Ascending aorta (tissue), 2 donors: ENCODE data around the gene ADGRA1. TPM values are rescaled to one million over a fixed set of nuclear protein-coding genes. Genes with fewer than 3 reads are reported as not detected.

Experiments
- DNase-seq, 2 donors: peaks; one replicate each; pipeline ENCODE4 v3.0.0-alpha.2; 2019; ENCODE audit warnings: low spot score in 2 of 2
- H3K27ac ChIP-seq, 2 donors: fragments of 200-600 bp; sonication (generic); one replicate each; pipeline ENCODE4 v1.5.1; 2016 to 2017; ENCODE audit warnings: mild to moderate bottlenecking in 1 of 2
- H3K27me3 ChIP-seq: fragments of 200-600 bp; sonication (generic); one replicate; pipeline ENCODE4 v1.5.1; 2017
- H3K36me3 ChIP-seq, 2 donors: fragments of 200-600 bp; sonication (generic); one replicate each; pipeline ENCODE4 v1.5.1; 2016
- H3K4me1 ChIP-seq, 2 donors: fragments of 200-600 bp; sonication (generic); one replicate each; pipeline ENCODE4 v1.5.1; 2016 to 2017; ENCODE audit warnings: mild to moderate bottlenecking in 1 of 2
- H3K4me3 ChIP-seq, 2 donors: fragments of 200-600 bp; sonication (generic); one replicate each; pipeline ENCODE4 v1.5.1; 2016 to 2017; ENCODE audit warnings: mild to moderate bottlenecking in 1 of 2
- H3K9me3 ChIP-seq, 2 donors: fragments of 200-600 bp; sonication (generic); one replicate each; pipeline ENCODE4 v1.5.1; 2016
- CTCF ChIP-seq, 3 experiments: fragments of 200-600 bp in 2 of 3; fragments of 450-650 bp in 1 of 3; sonication (generic) in 2 of 3; IDR thresholded peaks; one replicate each; pipeline ENCODE4 v1.5.1; 2016 to 2019; ENCODE audit warnings: antibody characterized with exemption in 3 of 3, mild to moderate bottlenecking in 1 of 3, moderate library complexity in 1 of 3
- intact Hi-C: fragments of 100-400 bp; cut with DNase I; formaldehyde crosslinking; loops from one replicate; pipeline ENCODE4 v1.15.1; 2023
- total RNA-seq: library from RNA; depleted of rRNA; stranded (reverse); fragments of >200 nt; gene quantifications from one replicate; pipeline ENCODE4 v1.1.0, GENCODE V29; 2016

Gene ADGRA1
- total RNA-seq, 1 donor from 2014 or later: not detected

- intact Hi-C loops: no loop called here
- Histone ChIP-seq H3K4me1 (no peaks in the 10 kb centered on the region), H3K36me3 (no peaks in the 10 kb centered on the region), H3K27me3 (no peaks in the 10 kb centered on the region), H3K4me3 (no peak overlapping the region), H3K9me3 (no peaks in the 10 kb centered on the region), H3K27ac (no peak overlapping the region)
- TF ChIP-seq CTCF (IDR thresholded peaks at IDR 0.05): no peak
- DNase-seq: no peak
These were observed 31.0 kb upstream of the ADGRA1 start for GRCh38 chr10:133056651-133057178.

- Histone ChIP-seq H3K4me3 (no peak overlapping the region), H3K27ac (no peak overlapping the region), H3K9me3 (no peaks in the 10 kb centered on the region), H3K4me1 (no peaks in the 10 kb centered on the region), H3K27me3 (no peaks in the 10 kb centered on the region), H3K36me3 (no peaks in the 10 kb centered on the region)
- DNase-seq: no peak
- TF ChIP-seq CTCF (IDR thresholded peaks at IDR 0.05): no peak
- intact Hi-C loops: no loop called here
These were observed 29.2 kb upstream of the ADGRA1 start for GRCh38 chr10:133058331-133059092.

- H3K9me3 ChIP-seq: no peaks in the 10 kb centered on the region
- DNase-seq: no peak
- TF ChIP-seq CTCF (IDR thresholded peaks at IDR 0.05): no peak
- no peak overlapping the region for H3K4me3 ChIP-seq
- H3K27me3 ChIP-seq: no peaks in the 10 kb centered on the region
- no peaks in the 10 kb centered on the region for H3K36me3 ChIP-seq
- no peak overlapping the region for H3K27ac ChIP-seq
- intact Hi-C loops: no loop called here
- H3K4me1 ChIP-seq: no peaks in the 10 kb centered on the region
These were observed 28.6 kb upstream of the ADGRA1 start for GRCh38 chr10:133059093-133059470.

DNA sequence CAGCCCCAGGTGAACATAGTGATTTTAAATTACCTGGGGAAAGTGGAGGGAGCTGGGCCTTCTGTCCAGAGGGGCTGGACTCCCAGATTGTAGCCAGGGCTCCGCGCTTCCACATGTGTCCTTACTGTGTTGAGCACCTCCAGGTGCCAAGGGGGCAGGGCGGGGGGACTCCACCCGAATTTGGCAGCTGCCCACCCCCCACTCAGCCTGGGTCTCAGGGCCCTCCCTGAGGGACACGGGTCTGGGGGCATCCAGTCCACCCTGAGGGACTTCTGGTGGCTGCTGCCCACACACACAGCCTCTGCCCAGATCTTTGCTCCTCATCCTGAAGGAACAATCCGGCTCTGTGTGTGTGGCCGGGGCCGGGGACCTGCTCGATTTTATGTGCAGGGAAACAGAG lies 28.2 kb upstream of the ADGRA1 start:
- DNase-seq: no peak
- Histone ChIP-seq H3K27ac (no peak overlapping the region), H3K4me3 (no peak overlapping the region), H3K27me3 (no peaks in the 10 kb centered on the region), H3K36me3 (no peaks in the 10 kb centered on the region), H3K4me1 (no peaks in the 10 kb centered on the region), H3K9me3 (no peaks in the 10 kb centered on the region)
- TF ChIP-seq CTCF (IDR thresholded peaks at IDR 0.05): no peak
- intact Hi-C loops: no loop called here

- DNase-seq: no peak
- Histone ChIP-seq H3K4me3 (no peak overlapping the region), H3K4me1 (no peaks in the 10 kb centered on the region), H3K27me3 (no peaks in the 10 kb centered on the region), H3K36me3 (no peaks in the 10 kb centered on the region), H3K27ac (no peak overlapping the region), H3K9me3 (no peaks in the 10 kb centered on the region)
- intact Hi-C loops: no loop called here
- TF ChIP-seq CTCF (IDR thresholded peaks at IDR 0.05): no peak
These were observed 27.7 kb upstream of the ADGRA1 start for GRCh38 chr10:133060022-133060421.
